HEK293T (cell line): ENCODE results near the gene DNAJC6.

ENCODE experiments used
- ARNT ChIP-seq: fragments of 450-650 bp; IDR thresholded peaks from 2 replicates; pipeline ENCODE4 v1.6.1; 2017; ENCODE audit warnings: mild to moderate bottlenecking
- BHLHE40 ChIP-seq: fragments of 450-650 bp; IDR thresholded peaks from 2 replicates; pipeline ENCODE4 v1.6.1; 2016; ENCODE audit warnings: mild to moderate bottlenecking, moderate library complexity, borderline replicate concordance
- FOXA1 ChIP-seq: fragments of 450-650 bp; IDR thresholded peaks from 2 replicates; pipeline ENCODE4 v1.6.1; 2016; ENCODE audit warnings: mild to moderate bottlenecking
- FOXK2 ChIP-seq: fragments of 450-650 bp; IDR thresholded peaks from 2 replicates; pipeline ENCODE4 v1.6.1; 2016; ENCODE audit warnings: mild to moderate bottlenecking
- FOXM1 ChIP-seq: fragments of 450-650 bp; IDR thresholded peaks from 2 replicates; pipeline ENCODE4 v1.6.1; 2017; ENCODE audit warnings: mild to moderate bottlenecking, borderline replicate concordance
- HDGF ChIP-seq: fragments of 450-650 bp; IDR thresholded peaks from 2 replicates; pipeline ENCODE4 v1.6.1; 2017; ENCODE audit warnings: antibody characterized with exemption, borderline replicate concordance
- LEF1 ChIP-seq: fragments of 450-650 bp; IDR thresholded peaks from 2 replicates; pipeline ENCODE4 v1.6.1; 2017; ENCODE audit warnings: mild to moderate bottlenecking, borderline replicate concordance
- SP1 ChIP-seq: fragments of 450-650 bp; IDR thresholded peaks from 2 replicates; pipeline ENCODE4 v1.6.1; 2017
- SUZ12 ChIP-seq: fragments of 450-650 bp; IDR thresholded peaks from 2 replicates; pipeline ENCODE4 v1.6.1; 2016; ENCODE audit warnings: mild to moderate bottlenecking
- TARDBP ChIP-seq: fragments of 450-650 bp; IDR thresholded peaks from 2 replicates; pipeline ENCODE4 v1.6.1; 2016
- ZNF384 ChIP-seq: fragments of 450-650 bp; IDR thresholded peaks from 2 replicates; pipeline ENCODE4 v1.6.1; 2016
- TF ChIP-seq, protein P1 (sequence below): fragments of 450-650 bp; IDR thresholded peaks from 2 replicates; pipeline ENCODE4 v1.6.1; 2016

DNA sequence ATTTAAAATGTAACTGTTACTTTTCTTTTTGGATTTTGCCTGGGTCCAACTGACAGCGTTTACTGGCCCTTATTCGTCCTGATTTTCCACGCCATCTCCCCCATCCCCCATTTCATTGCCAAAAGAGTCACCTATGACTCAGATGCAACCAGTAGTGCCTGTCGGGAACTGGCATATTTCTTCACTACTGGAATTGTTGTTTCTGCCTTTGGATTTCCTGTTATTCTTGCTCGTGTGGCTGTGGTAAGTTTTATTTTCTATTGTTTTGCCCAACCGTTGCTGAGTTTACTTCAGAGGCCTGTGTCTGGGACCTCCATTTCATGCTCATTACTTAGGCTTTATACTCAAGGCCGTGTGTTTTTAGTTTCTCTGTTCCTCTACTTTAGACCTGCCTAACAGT, 120.5 kb downstream of the DNAJC6 start:
- TF ChIP-seq FOXK2 (no peak), SP1 (no peak), ZNF384 (no peak), FOXM1 (no peak), SUZ12 (no peak), BHLHE40 (no peak), HDGF (no peak), ARNT (no peak), TARDBP (no peak), FOXA1 (no peak), LEF1 (no peak)
- TF ChIP-seq, protein P1, sequence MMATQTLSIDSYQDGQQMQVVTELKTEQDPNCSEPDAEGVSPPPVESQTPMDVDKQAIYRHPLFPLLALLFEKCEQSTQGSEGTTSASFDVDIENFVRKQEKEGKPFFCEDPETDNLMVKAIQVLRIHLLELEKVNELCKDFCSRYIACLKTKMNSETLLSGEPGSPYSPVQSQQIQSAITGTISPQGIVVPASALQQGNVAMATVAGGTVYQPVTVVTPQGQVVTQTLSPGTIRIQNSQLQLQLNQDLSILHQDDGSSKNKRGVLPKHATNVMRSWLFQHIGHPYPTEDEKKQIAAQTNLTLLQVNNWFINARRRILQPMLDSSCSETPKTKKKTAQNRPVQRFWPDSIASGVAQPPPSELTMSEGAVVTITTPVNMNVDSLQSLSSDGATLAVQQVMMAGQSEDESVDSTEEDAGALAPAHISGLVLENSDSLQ, result no peak
